K562 (cell line): ENCODE results near the gene CCDC187. TPM values are rescaled to one million over a fixed set of nuclear protein-coding genes. Genes with fewer than 3 reads are reported as not detected.

Experiments used
- ATAC-seq: fragments of 200-7000 bp; cut with Tn5 transposase; 3 replicates; pipeline ENCODE4 v1.9.1; 2020; ENCODE audit warnings: moderate library complexity
- BruUV-seq: library from RNA; stranded (reverse); fragments of 400-500 nt; replicated peaks from 2 replicates; lab custom pipeline; 2021; lab: Mats Ljungman, UMichigan
- CTCF ChIA-PET: fragments of 300-600 bp; formaldehyde crosslinking; extraction: SDS; loops from one replicate; lab custom pipeline; 2021; ENCODE audit warnings: low intra/inter-chr PET ratio; lab: Yijun Ruan, JAX
- POLR2A ChIA-PET: fragments of 300-600, 350-650 bp; sonication (Branson Sonifier 250); formaldehyde crosslinking; extraction: SDS; loops from one replicate; lab custom pipeline; 2021; ENCODE audit warnings: antibody characterized with exemption, inconsistent platforms; lab: Yijun Ruan, JAX
- DNase-seq, 4 experiments: peaks; one replicate each; pipeline versions ENCODE4 v3.0.0 to v3.0.0-alpha.2; 2011 to 2018; ENCODE audit warnings: low spot score in 3 of 4, mixed read lengths in 3 of 4; ENCODE audit errors: extremely low read depth in 1 of 4
- FAIRE-seq: peaks from 2 replicates; lab custom pipeline; 2011; peaks lifted over from hg19 to GRCh38; lab: Jason Lieb, UNC
- H2AFZ ChIP-seq: 2 replicates; pipeline ENCODE4 v1.6.0; 2011; ENCODE audit warnings: low read depth, low read length, control low read depth, inconsistent platforms
- H3K27ac ChIP-seq: fragments of 200-600 bp; 3 replicates; pipeline ENCODE4 v1.8.0; 2011; ENCODE audit warnings: low read depth, mild to moderate bottlenecking, control low read depth, inconsistent platforms, low read length, moderate library complexity, mixed read lengths; ENCODE audit errors: extremely low read depth
- H3K27me3 ChIP-seq, 2 experiments: fragments of 300-600 bp in 1 of 2; 2 replicates in 1 of 2; 3 replicates in 1 of 2; pipeline versions ENCODE4 v1.6.0 to v1.8.0; 2011; ENCODE audit warnings: inconsistent platforms in 2 of 2, low read length in 2 of 2, mild to moderate bottlenecking in 1 of 2, mixed read lengths in 1 of 2, moderate library complexity in 1 of 2; ENCODE audit not compliant: control insufficient read depth in 2 of 2, insufficient read depth in 2 of 2
- H3K36me3 ChIP-seq: fragments of 300-600 bp; 3 replicates; pipeline ENCODE4 v1.8.0; 2011; ENCODE audit warnings: mild to moderate bottlenecking, low read length, inconsistent platforms; ENCODE audit not compliant: control insufficient read depth, insufficient read depth
- H3K4me1 ChIP-seq, 2 experiments: fragments of 200-600 bp in 1 of 2; replicated peaks in 1 of 2; 2 replicates in 1 of 2; 3 replicates in 1 of 2; pipeline versions ENCODE4 v1.5.1 to v1.8.0; 2011; ENCODE audit warnings: inconsistent platforms in 2 of 2, low read length in 2 of 2, mild to moderate bottlenecking in 1 of 2, mixed read lengths in 1 of 2, moderate library complexity in 1 of 2; ENCODE audit not compliant: control insufficient read depth in 2 of 2, insufficient read depth in 2 of 2
- H3K4me2 ChIP-seq: 2 replicates; pipeline ENCODE4 v1.6.1; 2011; ENCODE audit warnings: low read length, control low read depth, inconsistent platforms, mixed read lengths; ENCODE audit not compliant: insufficient read depth
- H3K4me3 ChIP-seq: fragments of 200-600 bp; sonication (generic), shearing (Covaris generic); 2 replicates; pipeline ENCODE4 v1.5.1; 2016; ENCODE audit warnings: control low read depth, inconsistent platforms
- H3K79me2 ChIP-seq: fragments of 200-600 bp; 3 replicates; pipeline ENCODE4 v1.8.0; 2011; ENCODE audit warnings: low read length, inconsistent platforms; ENCODE audit not compliant: control insufficient read depth, insufficient read depth
- H3K9ac ChIP-seq, 2 experiments: 2 replicates each; pipeline versions ENCODE4 v1.6.0 to v1.6.1; 2011; ENCODE audit warnings: low read depth in 2 of 2, low read length in 2 of 2, control low read depth in 1 of 2, inconsistent platforms in 1 of 2, mild to moderate bottlenecking in 1 of 2, mixed read lengths in 1 of 2; ENCODE audit not compliant: insufficient read depth in 1 of 2
- H3K9me1 ChIP-seq: one replicate; pipeline ENCODE4 v1.6.0; 2011; ENCODE audit warnings: inconsistent platforms, mild to moderate bottlenecking, low read length, moderate library complexity; ENCODE audit not compliant: control insufficient read depth, insufficient read depth
- H3K9me3 ChIP-seq: replicated peaks from 2 replicates; pipeline ENCODE4 v1.5.1; 2011; ENCODE audit warnings: low read depth, low read length, inconsistent platforms; ENCODE audit not compliant: control insufficient read depth, insufficient read depth
- H4K20me1 ChIP-seq: replicated peaks from 2 replicates; pipeline ENCODE4 v1.6.1; 2011; ENCODE audit warnings: low read length, inconsistent platforms, mixed read lengths; ENCODE audit not compliant: control insufficient read depth, insufficient read depth
- GTF2F1 ChIP-seq: IDR thresholded peaks from 2 replicates; pipeline ENCODE4 v1.6.1; 2011; ENCODE audit warnings: low read depth, low read length, improper control_type of control experiment
- POLR2G ChIP-seq: fragments of 200-400 bp; formaldehyde crosslinking; IDR thresholded peaks from 2 replicates; pipeline ENCODE4 v1.6.1; 2017; ENCODE audit warnings: low read depth, mild to moderate bottlenecking, antibody characterized with exemption, low read length, moderate library complexity
- RBM22 ChIP-seq: fragments of 200-400 bp; formaldehyde crosslinking; IDR thresholded peaks from 2 replicates; pipeline ENCODE4 v1.6.1; 2018; ENCODE audit warnings: low read length, low read depth; ENCODE audit not compliant: poor library complexity, severe bottlenecking
- ZNF23 ChIP-seq: fragments of 250-450 bp; sonication (Bioruptor Pico); IDR thresholded peaks from 2 replicates; pipeline ENCODE4 v1.4.0; 2020; ENCODE audit warnings: mild to moderate bottlenecking
- WGBS: fragments of 100-300 bp; shearing (Covaris generic); methylation state at CpG from one replicate; pipeline ENCODE4 v1.1.6; 2016; ENCODE audit warnings: low coverage, mixed read lengths; ENCODE audit not compliant: insufficient coverage; ENCODE audit errors: missing lambda C conversion rate; 5-methylcytosine and 5-hydroxymethylcytosine counted together
- in situ Hi-C: fragments of 300-500 bp; cut with MboI; formaldehyde crosslinking; loops from 4 replicates; pipeline ENCODE4 v1.15.0; 2018; ENCODE audit warnings: inconsistent platforms, mixed read lengths
- intact Hi-C: fragments of 100-400 bp; cut with micrococcal nuclease; formaldehyde crosslinking; loops from 2 replicates; pipeline ENCODE4 v1.14.2; 2022
- polyA plus RNA-seq, 8 experiments: library from polyadenylated mRNA; depleted of rRNA in 4 of 8; stranded (reverse) in 5 of 8; unstranded in 3 of 8; fragments of >200 nt; fragmentation: Nextera tagmentation in 2 of 8; fragmentation: Illumina TruSeq in 1 of 8; extraction: Ambion mirVana in 2 of 8; extraction: Trizol in 1 of 8; gene quantifications; 2 replicates each; pipeline versions ENCODE4 v1.2.1 to v1.2.3, GENCODE V29; 2011 to 2014; ENCODE audit warnings: inconsistent platforms in 1 of 8, missing spikeins in 1 of 8
- total RNA-seq, 7 experiments: library from RNA; depleted of rRNA in 6 of 7; stranded (reverse); fragments of >200 nt in 6 of 7; fragmentation: Illumina TruSeq in 2 of 7; extraction: Trizol in 2 of 7; gene quantifications; 2 replicates each; pipeline versions ENCODE4 v1.2.1 to v1.2.3, GENCODE V29; 2011 to 2021; ENCODE audit warnings: low replicate concordance in 1 of 7

The CCDC187 gene
- total and polyA plus RNA-seq, 9 of the 15 experiments (the other 6 are each of a cell fraction or from before 2014, with no cell fraction given), result not detected

- in situ Hi-C loops, result no loop called here
- Histone ChIP-seq H3K9ac (no peak overlapping the region), H3K27me3 (no peaks in the 10 kb centered on the region), H3K27ac (no peak overlapping the region), H3K4me1 (peaks cover 18 to 49% of the 10 kb centered on the region in 2 experiments), H3K9me1 (no peaks in the 10 kb centered on the region)
- POLR2A ChIA-PET, result interaction anchor here (0.7 kb wide), 1 partner anchor 37 kb away, joined by 3 read pairs; no protein-coding TSS in a partner anchor
- DNase-seq (no peak), FAIRE-seq (no peak)
- 89% methylated on average over 27 of the region's 28 CpGs for WGBS
- no peak for TF ChIP-seq ZNF23
- peak; percentile 40 for TF ChIP-seq RBM22
- no peak for TF ChIP-seq GTF2F1
- peak; percentile 19; the same call in 1 of the 2 replicates for TF ChIP-seq POLR2G
- TF ChIP-seq, all 486 proteins: peak for 2
- Histone ChIP-seq H3K4me3 (no peak overlapping the region), H3K79me2 (no peaks in the 10 kb centered on the region), H3K36me3 (peaks cover 90% of the 10 kb centered on the region; the same call in 2 of the 3 replicates), H3K4me2 (no peak overlapping the region), H2AFZ (no peak overlapping the region), H3K9me3 (no peaks in the 10 kb centered on the region), H4K20me1 (peaks cover 9% of the 10 kb centered on the region; the same call in 1 of the 2 replicates)
- no TSS peak for BruUV-seq
- intact Hi-C loops, result no loop called here
- CTCF ChIA-PET, result interaction anchor here (0.6 kb wide), 1 partner anchor 65 kb away, joined by 3 read pairs; no protein-coding TSS in a partner anchor
- ATAC-seq, result no peak
These were observed 91.4 kb downstream of the CCDC187 start for GRCh38 chr9:136212345-136212950.
